WTC11 (cell line): Measurements from ENCODE around the gene PTPN11. TPM values are rescaled to one million over a fixed set of nuclear protein-coding genes. Genes with fewer than 3 reads are reported as not detected.

ENCODE experiments used
- ATAC-seq: fragments of 200-7000 bp; cut with Tn5 transposase; 2 replicates; pipeline ENCODE4 v1.10.0; 2021; ENCODE audit warnings: mild to moderate bottlenecking, moderate library complexity
- Bru-seq: library from RNA; stranded (reverse); fragments of 400-500 nt; gene quantifications from one replicate; lab custom pipeline; 2021; lab: Mats Ljungman, UMichigan
- CTCF ChIA-PET: fragments of 300-600 bp; sonication (Branson Sonifier 250); formaldehyde crosslinking; loops from one replicate; lab custom pipeline; 2021; ENCODE audit warnings: antibody characterized with exemption; lab: Charles Lee
- POLR2A ChIA-PET: fragments of 350-600 bp; sonication (Branson Sonifier 250); formaldehyde crosslinking; loops from one replicate; lab custom pipeline; 2021; ENCODE audit warnings: antibody characterized with exemption; lab: Charles Lee
- DNase-seq: peaks from one replicate; pipeline ENCODE4 v3.0.0; 2021; ENCODE audit warnings: low spot score
- H3K27ac Mint-ChIP-seq: 2 replicates; pipeline ENCODE4 v1.8.0; 2021; ENCODE audit warnings: mixed read lengths
- H3K27me3 Mint-ChIP-seq: 2 replicates; pipeline ENCODE4 v1.8.0; 2021; ENCODE audit warnings: low read depth, mild to moderate bottlenecking, moderate library complexity, mixed read lengths
- H3K36me3 Mint-ChIP-seq: 2 replicates; pipeline ENCODE4 v1.8.0; 2021; ENCODE audit warnings: mixed read lengths
- H3K4me1 Mint-ChIP-seq: 2 replicates; pipeline ENCODE4 v1.8.0; 2022; ENCODE audit warnings: mixed read lengths
- H3K4me3 Mint-ChIP-seq: 2 replicates; pipeline ENCODE4 v1.8.0; 2021; ENCODE audit warnings: mild to moderate bottlenecking, moderate library complexity, mixed read lengths
- H3K9me3 Mint-ChIP-seq: 2 replicates; pipeline ENCODE4 v1.8.0; 2021; ENCODE audit warnings: mixed read lengths
- AFF4 ChIP-seq: sonication (generic); formaldehyde crosslinking; IDR thresholded peaks from 2 replicates; pipeline ENCODE4 v1.8.1; 2023; ENCODE audit warnings: mild to moderate bottlenecking, missing genetic modification reagents, borderline replicate concordance
- ARID4B ChIP-seq: sonication (generic); formaldehyde crosslinking; IDR thresholded peaks from 2 replicates; pipeline ENCODE4 v1.8.0; 2023; ENCODE audit warnings: missing genetic modification reagents, mild to moderate bottlenecking, borderline replicate concordance
- ATF6 ChIP-seq: sonication (generic); formaldehyde crosslinking; IDR thresholded peaks from 2 replicates; pipeline ENCODE4 v1.8.1; 2023; ENCODE audit warnings: mild to moderate bottlenecking, missing genetic modification reagents
- CREB1 ChIP-seq: sonication (generic); formaldehyde crosslinking; IDR thresholded peaks from 2 replicates; pipeline ENCODE4 v1.8.0; 2023; ENCODE audit warnings: mild to moderate bottlenecking, missing genetic modification reagents
- E2F1 ChIP-seq: sonication (generic); formaldehyde crosslinking; IDR thresholded peaks from 2 replicates; pipeline ENCODE4 v1.8.0; 2022; ENCODE audit warnings: mild to moderate bottlenecking, missing genetic modification reagents
- ERG ChIP-seq: fragments of 250-450 bp; sonication (Bioruptor Pico); IDR thresholded peaks from 2 replicates; pipeline ENCODE4 v1.8.0; 2021; ENCODE audit warnings: mild to moderate bottlenecking
- ETV6 ChIP-seq: sonication (generic); formaldehyde crosslinking; IDR thresholded peaks from 2 replicates; pipeline ENCODE4 v1.8.1; 2022; ENCODE audit warnings: mild to moderate bottlenecking, missing genetic modification reagents
- IRF2 ChIP-seq: sonication (generic); formaldehyde crosslinking; IDR thresholded peaks from 2 replicates; pipeline ENCODE4 v1.8.0; 2022; ENCODE audit warnings: low read depth, missing genetic modification reagents, borderline replicate concordance
- JUN ChIP-seq: sonication (generic); formaldehyde crosslinking; IDR thresholded peaks from 2 replicates; pipeline ENCODE4 v1.8.0; 2023; ENCODE audit warnings: mild to moderate bottlenecking, missing genetic modification reagents
- SMAD3 ChIP-seq: sonication (generic); formaldehyde crosslinking; IDR thresholded peaks from 2 replicates; pipeline ENCODE4 v1.8.0; 2022; ENCODE audit warnings: missing genetic modification reagents, mild to moderate bottlenecking, borderline replicate concordance
- SMAD4 ChIP-seq: sonication (generic); formaldehyde crosslinking; IDR thresholded peaks from 2 replicates; pipeline ENCODE4 v1.8.0; 2022; ENCODE audit warnings: mild to moderate bottlenecking, missing genetic modification reagents
- ZBTB21 ChIP-seq: sonication (generic); formaldehyde crosslinking; IDR thresholded peaks from 2 replicates; pipeline ENCODE4 v1.8.1; 2023; ENCODE audit warnings: mild to moderate bottlenecking, missing genetic modification reagents, borderline replicate concordance
- ZNF232 ChIP-seq: sonication (generic); formaldehyde crosslinking; IDR thresholded peaks from 2 replicates; pipeline ENCODE4 v1.8.0; 2022; ENCODE audit warnings: mild to moderate bottlenecking, missing genetic modification reagents
- ZNF416 ChIP-seq: fragments of 250-450 bp; sonication (Bioruptor Pico); IDR thresholded peaks from 2 replicates; pipeline ENCODE4 v1.9.0; 2021; ENCODE audit warnings: mild to moderate bottlenecking, inconsistent platforms
- ZNF532 ChIP-seq: fragments of 250-450 bp; sonication (Bioruptor Pico); IDR thresholded peaks from 2 replicates; pipeline ENCODE4 v1.9.0; 2021; ENCODE audit warnings: mild to moderate bottlenecking, borderline replicate concordance
- long read RNA-seq, 3 experiments: library from RNA in 1 of 3; library from capped mRNA in 1 of 3; library from polyadenylated mRNA in 1 of 3; unstranded in 2 of 3; stranded (forward) in 1 of 3; transcript quantifications; one replicate each; pipeline ENCODE4 v2.0.0, GENCODE V29; 2021
- total RNA-seq: library from RNA; stranded (reverse); gene quantifications from 3 replicates; pipeline ENCODE4 v1.2.3, GENCODE V29; 2021

PTPN11 gene
- total RNA-seq (112 TPM in 3 replicates), Bru-seq, nascent RNA (percentile 81 among the genes with signal in this experiment)
- long read RNA-seq, experiment 1, full-length matches to known transcripts = 441 of 696 reads
- long read RNA-seq, experiment 1, partial matches to known transcripts = 132 of 696 reads
- long read RNA-seq, experiment 1, other reads (novel, unspliced or antisense) = 123 of 696 reads
- long read RNA-seq, experiment 2, full-length matches to known transcripts = 10 of 106 reads
- long read RNA-seq, experiment 2, partial matches to known transcripts = 84 of 106 reads
- long read RNA-seq, experiment 2, other reads (novel, unspliced or antisense) = 12 of 106 reads
- long read RNA-seq, experiment 3, partial matches to known transcripts = 2 of 6 reads
- long read RNA-seq, experiment 3, other reads (novel, unspliced or antisense) = 4 of 6 reads

GRCh38 chr12:112418608-112419296 lies at the start of gene PTPN11:
Gene PTPN11, plus strand, starts transcription at chr12:112418947. Its CDS starts 165 bp downstream, at chr12:112419112.
- ChIA-PET CTCF (interaction anchor here (1.3 kb wide), 1 partner anchor 221 kb away, joined by 5 read pairs; no protein-coding TSS in a partner anchor), POLR2A (interaction anchor here (0.5 to 1.0 kb wide), 2 partner anchors 312 to 405 kb away, joined by 3 read pairs; no protein-coding TSS in a partner anchor)
- DNase-seq = peak; percentile 90
- H3K4me1 Mint-ChIP-seq = peaks cover 17% of the 10 kb centered on the region
- H3K27me3 Mint-ChIP-seq = peaks cover 6% of the 10 kb centered on the region
- H3K9me3 Mint-ChIP-seq = no peaks in the 10 kb centered on the region
- peak within 1 kb of the TSS; percentile 96 for H3K27ac Mint-ChIP-seq
- peak within 1 kb of the TSS; percentile 95 for H3K4me3 Mint-ChIP-seq
- no peaks in the 10 kb centered on the region for H3K36me3 Mint-ChIP-seq
- ATAC-seq = peak; percentile 84
- TF ChIP-seq E2F1 (CRISPR knock-in tag) (peak; percentile 83; the same call in 1 of the 2 replicates), ZNF416 (peak; percentile 47; the same call in 1 of the 2 replicates), ZNF232 (CRISPR knock-in tag) (peak; percentile 73), SMAD4 (no peak), ATF6 (CRISPR knock-in tag) (no peak), AFF4 (CRISPR knock-in tag) (peak; percentile 50; the same call in 1 of the 2 replicates), ERG (CRISPR knock-in tag) (no peak), ETV6 (peak; percentile 92), CREB1 (CRISPR knock-in tag) (peak; percentile 92; the same call in 1 of the 2 replicates), ARID4B (CRISPR knock-in tag) (peak; percentile 47; the same call in 1 of the 2 replicates), ZNF532 (CRISPR knock-in tag) (no peak), ZBTB21 (0 out of 2 replicates have a peak, but pooled peaks have one; percentile 74), JUN (CRISPR knock-in tag) (no peak; the same call in 1 of the 2 replicates), SMAD3 (CRISPR knock-in tag) (no peak; the same call in 1 of the 2 replicates), IRF2 (CRISPR knock-in tag) (no peak)
